GM21576 (cell line): ENCODE measurements around the gene EIF4A3.
A peak's percentile ranks its signal among the peaks of the same experiment; 100 is the strongest.
"Not testable (repeated sequence)": the region's sequence is repeated elsewhere in the genome, so short reads cannot be mapped to it uniquely, and the experiment has no call there.

Experiments
- ATAC-seq: cut with Tn5 transposase; IDR thresholded peaks from one replicate; pipeline ENCODE4 v1.9.1; 2021; ENCODE audit warnings: mild to moderate bottlenecking, moderate library complexity; ENCODE audit not compliant: unreplicated experiment

Gene EIF4A3

GRCh38 chr17:80101946-80102663, 44.8 kb downstream of the EIF4A3 start:
- ATAC-seq = peak; percentile 6

DNA sequence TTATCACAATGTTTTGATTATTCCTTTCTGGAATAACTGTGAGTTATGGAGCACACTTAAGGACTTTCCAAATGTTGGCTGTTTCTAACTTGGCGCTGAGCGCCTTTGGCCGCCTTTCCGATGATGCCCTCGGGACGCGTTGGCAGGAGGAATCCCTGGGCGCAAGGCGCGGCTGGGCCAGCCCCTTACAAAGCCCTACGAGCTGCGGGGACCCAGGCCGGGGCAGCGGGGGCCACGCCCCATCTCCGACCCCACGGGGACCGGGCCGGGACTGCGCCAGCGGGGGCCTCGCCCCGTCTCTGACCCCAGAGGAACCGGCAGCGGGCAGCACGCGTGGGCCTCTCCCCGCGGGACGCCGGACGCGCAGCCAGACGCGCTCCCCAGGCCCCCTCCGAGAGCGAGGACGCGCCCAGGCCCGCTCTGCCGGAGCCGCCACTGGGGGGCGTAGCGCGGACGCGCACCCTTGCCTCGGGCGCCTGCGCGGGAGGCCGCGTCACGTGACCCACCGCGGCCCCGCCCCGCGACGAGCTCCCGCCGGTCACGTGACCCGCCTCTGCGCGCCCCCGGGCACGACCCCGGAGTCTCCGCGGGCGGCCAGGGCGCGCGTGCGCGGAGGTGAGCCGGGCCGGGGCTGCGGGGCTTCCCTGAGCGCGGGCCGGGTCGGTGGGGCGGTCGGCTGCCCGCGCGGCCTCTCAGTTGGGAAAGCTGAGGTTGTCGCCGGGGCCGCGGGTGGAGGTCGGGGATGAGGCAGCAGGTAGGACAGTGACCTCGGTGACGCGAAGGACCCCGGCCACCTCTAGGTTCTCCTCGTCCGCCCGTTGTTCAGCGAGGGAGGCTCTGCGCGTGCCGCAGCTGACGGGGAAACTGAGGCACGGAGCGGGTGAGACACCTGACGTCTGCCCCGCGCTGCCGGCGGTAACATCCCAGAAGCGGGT, 45.6 kb downstream of the EIF4A3 start, which contains the start of gene GAA:
GAA (plus strand) TSS at position 571 of the 935 bp plus-strand sequence. CDS start 3,006 bp downstream, outside the sequence.
- ATAC-seq = peak; percentile 60

DNA sequence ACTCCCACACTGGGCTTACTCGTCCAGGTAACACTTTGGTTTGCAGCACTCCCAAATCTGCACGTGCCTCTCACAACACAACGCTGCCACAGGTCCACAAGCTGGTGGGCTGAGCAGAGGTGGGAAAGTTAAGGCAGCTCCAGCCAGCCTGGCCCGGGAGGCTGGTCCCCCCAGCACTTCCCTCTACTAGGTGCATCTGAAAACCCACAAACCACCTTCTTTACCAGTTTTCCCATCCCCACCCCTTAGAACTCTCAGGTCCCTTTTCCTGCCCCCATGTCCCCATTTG, 46.9 kb downstream of the EIF4A3 start:
- no peak for ATAC-seq

GRCh38 chr17:80099291-80100034, 47.5 kb downstream of the EIF4A3 start:
- no peak for ATAC-seq

DNA sequence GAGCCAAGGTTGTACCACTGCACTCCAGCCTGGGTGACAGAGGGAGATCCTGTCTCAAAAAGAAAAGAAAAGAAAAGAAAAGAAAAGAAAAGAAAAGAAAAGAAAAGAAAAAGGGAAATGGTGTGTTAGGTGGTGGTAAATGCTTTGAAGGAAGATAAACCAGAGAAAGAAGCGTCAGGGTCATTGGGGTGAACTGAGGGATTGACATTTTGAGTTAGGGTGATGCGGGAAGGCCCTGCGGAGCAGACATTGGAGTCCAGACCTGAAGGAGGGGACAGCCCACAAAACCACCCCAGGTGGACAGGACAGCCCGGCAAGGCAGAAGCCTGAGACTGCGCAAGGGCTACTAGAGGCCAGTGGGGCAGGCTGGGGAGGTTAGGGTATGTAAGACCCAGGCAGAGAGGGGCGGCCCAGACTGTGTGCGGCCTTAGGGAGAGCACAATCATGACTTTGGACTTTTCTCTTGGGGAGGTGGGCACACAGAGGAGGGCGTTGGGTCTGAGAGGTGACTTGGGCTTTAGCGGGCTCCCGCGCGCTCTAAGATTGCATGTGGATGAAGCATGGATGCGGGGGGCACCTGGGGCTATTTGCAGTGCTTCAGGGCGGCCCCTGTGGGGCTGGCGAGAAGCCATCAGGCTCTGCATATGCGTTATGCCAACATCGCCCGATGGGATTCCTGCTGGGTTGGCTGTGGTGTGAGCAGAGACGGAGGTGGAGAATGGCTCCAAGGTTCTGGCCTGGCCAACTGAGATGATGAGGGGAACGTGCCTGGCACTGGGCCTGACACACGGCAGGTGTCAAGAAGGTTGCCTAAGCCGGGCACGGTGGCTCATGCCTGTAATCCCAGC, 48.9 kb downstream of the EIF4A3 start:
- ATAC-seq = no peak

GRCh38 chr17:80097127-80097621, 49.8 kb downstream of the EIF4A3 start:
- ATAC-seq = no peak

DNA sequence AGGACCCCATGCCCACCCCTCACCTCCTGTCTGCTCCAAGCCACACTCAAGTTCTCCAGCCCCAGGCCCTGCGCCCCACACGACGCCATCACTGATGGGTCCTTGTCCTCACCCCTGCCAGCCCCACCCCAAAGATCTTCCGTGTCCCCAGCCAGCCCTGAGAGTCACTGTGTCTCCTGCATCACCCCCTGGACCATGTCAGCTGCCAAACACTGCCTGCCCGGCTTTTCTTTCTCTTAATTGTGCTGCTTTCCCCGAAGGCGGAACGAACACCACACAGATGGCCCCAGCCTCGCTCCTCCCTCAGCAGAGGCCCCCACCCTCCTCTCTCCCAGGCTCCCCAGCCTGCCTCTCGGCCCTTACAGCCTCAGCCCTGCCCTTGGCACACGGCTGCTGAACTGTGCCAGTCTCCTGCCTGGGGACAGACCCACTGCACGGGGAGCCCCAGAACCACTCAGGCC, 50.3 kb downstream of the EIF4A3 start:
- ATAC-seq = no peak

- no peak for ATAC-seq
Observed at GRCh38 chr17:80095844-80096475, 51.0 kb downstream of the EIF4A3 start.

- ATAC-seq = no peak
Observed at GRCh38 chr17:80095038-80095843, 51.7 kb downstream of the EIF4A3 start.

- ATAC-seq = no peak
Observed at GRCh38 chr17:80092959-80093358, 54.0 kb downstream of the EIF4A3 start.

- no peak for ATAC-seq
Observed at GRCh38 chr17:80091376-80091775, 55.6 kb downstream of the EIF4A3 start.

DNA sequence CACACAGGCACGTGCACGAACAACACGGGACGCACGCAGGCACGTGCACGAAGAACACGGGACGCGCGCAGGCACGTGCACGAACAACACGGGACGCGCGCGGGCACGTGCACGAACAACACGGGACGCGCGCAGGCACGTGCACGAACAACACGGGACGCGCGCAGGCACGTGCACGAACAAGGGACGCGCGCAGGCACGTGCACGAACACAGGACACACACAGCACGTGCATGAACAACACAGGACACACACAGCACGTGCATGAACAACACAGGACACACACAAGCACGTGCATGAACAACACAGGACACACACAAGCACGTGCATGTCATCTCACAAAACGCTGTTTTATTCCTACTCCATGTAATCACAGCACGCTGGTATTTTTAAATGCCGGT, 56.8 kb downstream of the EIF4A3 start:
- ATAC-seq = not testable (repeated sequence)

- ATAC-seq = no peak
Observed at GRCh38 chr17:80089762-80090161, 57.2 kb downstream of the EIF4A3 start.

GRCh38 chr17:80087346-80088265, 59.3 kb downstream of the EIF4A3 start:
- no peak for ATAC-seq

- ATAC-seq = no peak
Observed at GRCh38 chr17:80086616-80087015, 60.3 kb downstream of the EIF4A3 start.

- ATAC-seq = no peak
Observed at GRCh38 chr17:80086081-80086480, 60.8 kb downstream of the EIF4A3 start.

DNA sequence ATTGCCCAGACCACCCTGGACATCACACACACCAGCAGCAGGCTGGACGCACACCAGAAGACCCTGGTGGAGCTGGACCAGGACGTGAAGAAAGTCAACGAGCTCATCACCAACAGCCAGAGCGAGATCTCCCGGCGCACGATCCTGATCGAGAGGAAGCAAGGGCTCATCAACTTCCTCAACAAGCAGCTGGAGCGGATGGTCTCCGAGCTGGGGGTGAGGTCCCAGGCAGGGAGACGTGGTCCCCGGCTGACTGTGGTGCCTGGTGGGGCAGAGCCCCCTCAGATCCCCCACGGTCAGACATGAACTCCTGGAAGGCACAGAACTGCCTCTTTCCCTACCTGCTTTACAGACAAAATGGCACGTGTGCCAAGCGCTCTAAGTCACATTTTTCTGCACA, 62.2 kb downstream of the EIF4A3 start:
- ATAC-seq = no peak
